Measurements from ENCODE around the gene NADK. TPM values are rescaled to one million over a fixed set of nuclear protein-coding genes. Genes with fewer than 3 reads are reported as not detected.

The NADK gene
- total and polyA plus RNA-seq, 10 of the 15 experiments (the other 5 are each of a cell fraction or from before 2014, with no cell fraction given), result 1.1 to 93.2 (median 46.9) TPM

GRCh38 chr1:1752636-1753606 is 25.3 kb downstream of the NADK start:
- CTCF ChIA-PET, result no interaction called here
- Histone ChIP-seq H3K9ac (ENCODE audit: control insufficient read depth, insufficient read depth, low read length) (no peak overlapping the region), H3K4me1 (ENCODE audit: control insufficient read depth, insufficient read depth, low read length) (no peaks in the 10 kb centered on the region), H3K27ac (ENCODE audit: control insufficient read depth, insufficient read depth) (no peak overlapping the region), H3K9me3 (replicated peaks; ENCODE audit: control insufficient read depth, insufficient read depth, low read length) (no peaks in the 10 kb centered on the region), H3K4me2 (ENCODE audit: control insufficient read depth, insufficient read depth) (no peak overlapping the region), H2AFZ (ENCODE audit: control insufficient read depth, low read depth, low read length) (no peak overlapping the region), H3K79me2 (ENCODE audit: control insufficient read depth, insufficient read depth, low read length) (no peaks in the 10 kb centered on the region), H3K4me3 (no peak overlapping the region), H3K36me3 (ENCODE audit: control insufficient read depth in 2 of 2, insufficient read depth in 2 of 2, low read length in 1 of 2) (peaks cover 8 to 29% of the 10 kb centered on the region in 2 experiments; a peak in 3 of 4 replicates), H3K27me3 (replicated peaks in 1 of 2; ENCODE audit: control insufficient read depth in 2 of 2, insufficient read depth in 2 of 2, low read length in 1 of 2) (no peaks in the 10 kb centered on the region), H4K20me1 (ENCODE audit: control insufficient read depth, insufficient read depth) (no peaks in the 10 kb centered on the region)
- in situ Hi-C loops (cut with MboI) (no loop called here), intact Hi-C loops (cut with micrococcal nuclease; ENCODE audit: unreplicated experiment) (no loop called here)
- SMC1A ChIA-PET (ENCODE audit: uncharacterized antibody, unreplicated experiment), result interaction anchor here (0.6 to 0.8 kb wide), 2 partner anchors 16 to 24 kb away, joined by 3 read pairs; no protein-coding TSS in a partner anchor
- no TSS peak for BruUV-seq (replicated peaks)
- RAD21 ChIA-PET (ENCODE audit: unreplicated experiment), result no interaction called here
- POLR2A ChIA-PET, result no interaction called here
- 92% methylated on average over 37 of the region's 37 CpGs for WGBS (ENCODE audit: insufficient coverage, insufficient replicate concordance, low lambda C conversion rate, missing lambda C conversion rate)
- ATAC-seq, result no peak; the same call in 1 of the 3 replicates
- FAIRE-seq, result no peak
- TF ChIP-seq POLR2A (IDR thresholded peaks at IDR 0.05; ENCODE audit: low read depth, low read length), result peak; percentile 34; the same call in 1 of the 2 replicates
- TF ChIP-seq MXI1 (IDR thresholded peaks at IDR 0.05; ENCODE audit: low read depth, low read length), result no peak
- no peak for TF ChIP-seq ZNF592 (IDR thresholded peaks at IDR 0.05)
- no peak for DNase-seq (ENCODE audit: low read depth, low spot score)
